Measurements from ENCODE around the gene BUD23.

DNA sequence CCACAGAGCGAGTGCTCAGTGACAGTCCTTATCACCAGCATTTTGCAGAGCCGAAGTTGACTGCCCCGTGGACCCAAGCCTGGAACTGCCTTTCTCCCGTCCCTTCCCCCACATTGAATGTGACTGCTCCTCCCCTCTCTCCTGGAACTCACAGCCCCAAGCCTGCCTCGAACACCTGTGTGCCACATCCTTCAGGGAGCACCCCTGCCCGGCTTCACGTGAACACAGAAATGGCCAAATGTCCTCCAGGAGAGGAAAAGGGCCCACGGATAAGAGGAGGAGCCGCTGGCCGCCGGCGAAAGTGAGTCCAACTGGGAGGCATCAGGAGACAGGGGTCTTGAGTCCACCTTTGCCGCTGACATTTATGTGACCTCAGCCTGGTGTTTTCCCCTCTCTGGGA lies 19.8 kb downstream of the BUD23 start:
- TF ChIP-seq CTCF (IDR thresholded peaks at IDR 0.05) (no peak), POLR2A (IDR thresholded peaks at IDR 0.05) (no peak)
